Measurements from ENCODE around the gene MAD1L1. TPM values are rescaled to one million over a fixed set of nuclear protein-coding genes. Genes with fewer than 3 reads are reported as not detected.

Gene MAD1L1
- total and polyA plus RNA-seq, 4 donors, result 43.0 to 54.9 (median 49.9) TPM

DNA sequence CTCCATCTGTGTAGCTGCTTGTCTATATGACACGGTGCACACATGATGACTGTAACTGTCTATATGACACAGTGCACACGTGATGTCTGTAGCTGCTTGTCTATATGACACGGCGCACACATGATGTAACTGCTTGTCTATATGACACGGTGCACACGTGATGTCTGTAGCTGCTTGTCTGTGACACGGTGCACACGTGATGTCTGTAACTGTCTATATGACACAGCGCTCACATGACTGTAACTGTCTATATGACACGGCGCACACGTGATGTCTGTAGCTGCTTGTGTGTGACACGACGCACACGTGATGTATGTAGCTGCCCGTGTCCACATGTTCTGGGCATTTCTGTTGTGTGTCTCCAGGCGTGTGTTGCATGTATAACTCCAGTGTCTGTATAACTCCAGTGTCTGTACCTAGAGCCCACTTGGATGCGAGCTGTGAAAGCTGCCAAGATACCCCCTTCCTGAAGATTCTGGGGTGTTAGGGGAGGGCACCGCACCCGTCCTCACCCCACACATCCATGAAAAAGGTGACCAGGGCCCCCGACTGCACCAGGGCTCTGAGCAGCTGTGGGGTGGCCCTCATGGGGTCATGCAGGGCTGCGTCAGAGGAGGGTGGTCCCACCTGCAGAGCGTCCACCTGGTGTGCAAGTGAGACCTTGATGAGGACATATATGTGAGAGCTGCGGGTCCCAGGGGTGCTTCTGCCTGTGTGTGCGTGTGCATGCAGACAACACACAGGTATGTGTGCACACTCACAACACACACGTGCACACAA is 424.7 kb downstream of the MAD1L1 start:
- H3K27ac ChIP-seq (ENCODE audit: low read depth in 1 of 2, low read length in 1 of 2), result no peak overlapping the region
- DNase-seq (no peak), ATAC-seq (ENCODE audit: insufficient read depth, low FRiP score) (no peak)
- 93 to 95% methylated on average over 26 of the region's 26 CpGs for WGBS, 2 donors
- no peak overlapping the region for H3K4me3 ChIP-seq
- H3K36me3 ChIP-seq (ENCODE audit: control insufficient read depth in 4 of 4, insufficient read depth in 4 of 4, low read length in 4 of 4), result no peaks in the 10 kb centered on the region
- peaks cover 0 to 27% (median 7%) of the 10 kb centered on the region in 5 donors for H3K4me1 ChIP-seq (ENCODE audit: control insufficient read depth in 5 of 5, insufficient read depth in 5 of 5, low read length in 5 of 5)
- H3K27me3 ChIP-seq (ENCODE audit: control insufficient read depth in 3 of 3, insufficient read depth in 3 of 3, low read length in 2 of 3), result no peaks in the 10 kb centered on the region
- H3K9ac ChIP-seq (ENCODE audit: insufficient read depth in 1 of 2, low read length in 2 of 2), result no peak overlapping the region
- peaks cover 0 to 5% (median 0%) of the 10 kb centered on the region in 4 donors for H3K9me3 ChIP-seq (ENCODE audit: control insufficient read depth in 4 of 4, insufficient read depth in 3 of 4, low read length in 3 of 4)
- no peak for TF ChIP-seq CTCF (IDR thresholded peaks at IDR 0.05; ENCODE audit: control extremely low read depth, extremely low read depth)

GRCh38 chr7:1806354-1806753 is 426.4 kb downstream of the MAD1L1 start:
- DNase-seq, result no peak
- H3K27me3 ChIP-seq (ENCODE audit: control insufficient read depth in 3 of 3, insufficient read depth in 3 of 3, low read length in 2 of 3), result no peaks in the 10 kb centered on the region
- peaks cover 0 to 11% (median 0%) of the 10 kb centered on the region in 4 donors for H3K9me3 ChIP-seq (ENCODE audit: control insufficient read depth in 4 of 4, insufficient read depth in 3 of 4, low read length in 3 of 4)
- ATAC-seq (ENCODE audit: insufficient read depth, low FRiP score), result no peak
- H3K4me1 ChIP-seq (ENCODE audit: control insufficient read depth in 5 of 5, insufficient read depth in 5 of 5, low read length in 5 of 5), result peaks cover 0 to 12% (median 3%) of the 10 kb centered on the region in 5 donors
- no peak for TF ChIP-seq CTCF (IDR thresholded peaks at IDR 0.05; ENCODE audit: control extremely low read depth, extremely low read depth)
- H3K36me3 ChIP-seq (ENCODE audit: control insufficient read depth in 4 of 4, insufficient read depth in 4 of 4, low read length in 4 of 4), result no peaks in the 10 kb centered on the region
- no peak overlapping the region for H3K4me3 ChIP-seq
- whole genome bisulfite sequencing, 2 donors, result 80 to 84% methylated on average over 14 of the region's 14 CpGs
- H3K9ac ChIP-seq (ENCODE audit: insufficient read depth in 1 of 2, low read length in 2 of 2), result no peak overlapping the region
- no peak overlapping the region for H3K27ac ChIP-seq (ENCODE audit: low read depth in 1 of 2, low read length in 1 of 2)

GRCh38 chr7:1804310-1804709 is 428.4 kb downstream of the MAD1L1 start:
- Histone ChIP-seq H3K4me1 (ENCODE audit: control insufficient read depth in 5 of 5, insufficient read depth in 5 of 5, low read length in 5 of 5) (no peaks in the 10 kb centered on the region), H3K9ac (ENCODE audit: insufficient read depth in 1 of 2, low read length in 2 of 2) (no peak overlapping the region), H3K27ac (ENCODE audit: low read depth in 1 of 2, low read length in 1 of 2) (no peak overlapping the region), H3K9me3 (ENCODE audit: control insufficient read depth in 4 of 4, insufficient read depth in 3 of 4, low read length in 3 of 4) (peaks cover 0 to 11% (median 0%) of the 10 kb centered on the region in 4 donors), H3K27me3 (ENCODE audit: control insufficient read depth in 3 of 3, insufficient read depth in 3 of 3, low read length in 2 of 3) (no peaks in the 10 kb centered on the region), H3K4me3 (no peak overlapping the region), H3K36me3 (ENCODE audit: control insufficient read depth in 4 of 4, insufficient read depth in 4 of 4, low read length in 4 of 4) (no peaks in the 10 kb centered on the region)
- no peak for DNase-seq
- WGBS, 2 donors, result 91 to 92% methylated on average over 21 of the region's 21 CpGs
- no peak for ATAC-seq (ENCODE audit: insufficient read depth, low FRiP score)
- TF ChIP-seq CTCF (IDR thresholded peaks at IDR 0.05; ENCODE audit: control extremely low read depth, extremely low read depth), result no peak
